ENCODE measurements around the gene KANSL1.

The KANSL1 gene

DNA sequence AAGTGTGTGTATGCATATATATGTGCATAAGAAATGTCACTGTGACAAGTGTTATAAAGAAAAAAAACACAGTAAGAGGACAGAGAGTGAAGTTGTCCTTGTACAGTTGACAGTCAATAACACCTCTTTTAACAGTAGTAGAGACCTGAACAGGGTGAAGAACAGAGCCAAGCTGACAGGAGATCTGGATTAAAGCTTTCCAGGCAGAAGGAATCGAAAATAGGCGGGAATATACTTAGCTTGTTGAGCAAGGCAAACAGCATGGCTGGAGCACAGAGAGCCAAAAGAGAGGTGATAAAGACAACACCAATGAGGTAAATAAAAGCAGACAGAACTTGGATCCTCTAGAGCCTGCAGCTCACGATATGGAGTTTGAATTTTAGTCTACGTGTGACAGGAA, 64.8 kb downstream of the KANSL1 start:
- Histone ChIP-seq H3K9ac (ENCODE audit: low read length in 5 of 5) (no peak overlapping the region), H3K27me3 (ENCODE audit: control insufficient read depth in 5 of 5, insufficient read depth in 4 of 5, low read length in 5 of 5) (no peaks in the 10 kb centered on the region), H3K4me1 (ENCODE audit: control insufficient read depth in 5 of 5, insufficient read depth in 5 of 5, low read length in 5 of 5) (peaks cover 0 to 33% (median 32%) of the 10 kb centered on the region in 5 donors), H3K4me3 (ENCODE audit: low read depth in 1 of 5, low read length in 5 of 5) (no peak overlapping the region), H3K27ac (ENCODE audit: low read depth, low read length) (no peak overlapping the region), H3K9me3 (ENCODE audit: control insufficient read depth in 5 of 5, low read length in 5 of 5) (no peaks in the 10 kb centered on the region), H3K36me3 (ENCODE audit: control insufficient read depth in 5 of 5, insufficient read depth in 5 of 5, low read length in 5 of 5) (peaks cover 0 to 2% (median 0%) of the 10 kb centered on the region in 5 donors)

DNA sequence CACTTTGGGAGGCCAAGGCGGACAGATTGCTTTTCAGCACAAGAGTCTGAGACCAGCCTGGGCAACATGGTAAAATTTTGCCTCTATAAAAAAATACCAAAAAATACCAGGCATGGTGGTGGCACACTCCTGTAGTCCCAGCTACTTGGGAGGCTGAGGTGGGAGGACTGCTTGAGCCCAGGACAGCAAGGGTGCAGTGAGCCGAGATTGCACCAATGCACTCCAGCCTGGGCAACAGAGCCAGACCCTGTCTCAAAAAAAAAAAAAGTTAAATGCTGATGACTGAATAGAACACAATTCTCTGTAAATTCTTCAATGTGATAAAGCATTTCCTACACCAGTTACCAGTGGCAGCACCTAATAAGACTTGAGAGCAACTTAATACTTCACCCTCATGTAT, 65.7 kb downstream of the KANSL1 start:
- Histone ChIP-seq H3K27me3 (ENCODE audit: control insufficient read depth in 5 of 5, insufficient read depth in 4 of 5, low read length in 5 of 5) (no peaks in the 10 kb centered on the region), H3K4me3 (ENCODE audit: low read depth in 1 of 5, low read length in 5 of 5) (no peak overlapping the region), H3K27ac (ENCODE audit: low read depth, low read length) (no peak overlapping the region), H3K9ac (ENCODE audit: low read length in 5 of 5) (no peak overlapping the region), H3K36me3 (ENCODE audit: control insufficient read depth in 5 of 5, insufficient read depth in 5 of 5, low read length in 5 of 5) (peaks cover 0 to 2% (median 0%) of the 10 kb centered on the region in 5 donors), H3K9me3 (ENCODE audit: control insufficient read depth in 5 of 5, low read length in 5 of 5) (no peaks in the 10 kb centered on the region), H3K4me1 (ENCODE audit: control insufficient read depth in 5 of 5, insufficient read depth in 5 of 5, low read length in 5 of 5) (peaks cover 0 to 34% (median 32%) of the 10 kb centered on the region in 5 donors)

- peaks cover 0 to 39% (median 34%) of the 10 kb centered on the region in 5 donors for H3K4me1 ChIP-seq (ENCODE audit: control insufficient read depth in 5 of 5, insufficient read depth in 5 of 5, low read length in 5 of 5)
- H3K27ac ChIP-seq (ENCODE audit: low read depth, low read length) = no peak overlapping the region
- H3K4me3 ChIP-seq (ENCODE audit: low read depth in 1 of 5, low read length in 5 of 5) = no peak overlapping the region
- H3K9me3 ChIP-seq (ENCODE audit: control insufficient read depth in 5 of 5, low read length in 5 of 5) = no peaks in the 10 kb centered on the region
- peaks cover 0 to 2% (median 0%) of the 10 kb centered on the region in 5 donors for H3K36me3 ChIP-seq (ENCODE audit: control insufficient read depth in 5 of 5, insufficient read depth in 5 of 5, low read length in 5 of 5)
- H3K27me3 ChIP-seq (ENCODE audit: control insufficient read depth in 5 of 5, insufficient read depth in 4 of 5, low read length in 5 of 5) = no peaks in the 10 kb centered on the region
- no peak overlapping the region for H3K9ac ChIP-seq (ENCODE audit: low read length in 5 of 5)
Observed at GRCh38 chr17:46126840-46127239, 66.4 kb downstream of the KANSL1 start.

DNA sequence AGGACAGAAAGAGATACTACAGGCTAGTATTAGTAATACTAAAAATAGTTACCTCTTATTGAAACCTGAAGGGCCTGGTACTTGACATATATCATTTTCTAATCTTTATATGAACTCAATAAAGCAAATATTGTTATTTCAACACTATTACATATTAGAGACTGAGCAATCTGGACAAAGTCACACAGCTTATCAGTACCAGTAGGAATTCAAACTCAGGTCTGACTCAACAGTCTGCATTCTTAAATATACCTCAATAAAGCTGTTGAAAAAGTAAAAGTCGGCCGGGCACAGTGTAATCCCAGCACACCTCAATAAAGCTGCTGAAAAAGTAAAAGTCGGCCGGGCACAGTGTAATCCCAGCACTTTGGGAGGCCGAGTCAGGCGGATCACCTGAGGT, 67.4 kb downstream of the KANSL1 start:
- Histone ChIP-seq H3K27ac (ENCODE audit: low read depth, low read length) (no peak overlapping the region), H3K4me3 (ENCODE audit: low read depth in 1 of 5, low read length in 5 of 5) (no peak overlapping the region), H3K36me3 (ENCODE audit: control insufficient read depth in 5 of 5, insufficient read depth in 5 of 5, low read length in 5 of 5) (peaks cover 0 to 2% (median 0%) of the 10 kb centered on the region in 5 donors), H3K9ac (ENCODE audit: low read length in 5 of 5) (no peak overlapping the region), H3K27me3 (ENCODE audit: control insufficient read depth in 5 of 5, insufficient read depth in 4 of 5, low read length in 5 of 5) (no peaks in the 10 kb centered on the region), H3K4me1 (ENCODE audit: control insufficient read depth in 5 of 5, insufficient read depth in 5 of 5, low read length in 5 of 5) (peaks cover 0 to 40% (median 35%) of the 10 kb centered on the region in 5 donors), H3K9me3 (ENCODE audit: control insufficient read depth in 5 of 5, low read length in 5 of 5) (no peaks in the 10 kb centered on the region)

- Histone ChIP-seq H3K27me3 (ENCODE audit: control insufficient read depth in 5 of 5, insufficient read depth in 4 of 5, low read length in 5 of 5) (no peaks in the 10 kb centered on the region), H3K4me3 (ENCODE audit: low read depth in 1 of 5, low read length in 5 of 5) (no peak overlapping the region), H3K9me3 (ENCODE audit: control insufficient read depth in 5 of 5, low read length in 5 of 5) (no peaks in the 10 kb centered on the region), H3K36me3 (ENCODE audit: control insufficient read depth in 5 of 5, insufficient read depth in 5 of 5, low read length in 5 of 5) (peaks cover 0 to 2% (median 0%) of the 10 kb centered on the region in 5 donors), H3K27ac (ENCODE audit: low read depth, low read length) (no peak overlapping the region), H3K4me1 (ENCODE audit: control insufficient read depth in 5 of 5, insufficient read depth in 5 of 5, low read length in 5 of 5) (peaks cover 0 to 37% (median 27%) of the 10 kb centered on the region in 5 donors), H3K9ac (ENCODE audit: low read length in 5 of 5) (no peak overlapping the region)
Observed at GRCh38 chr17:46124695-46125592, 68.3 kb downstream of the KANSL1 start.

GRCh38 chr17:46123607-46124006, 69.6 kb downstream of the KANSL1 start:
- Histone ChIP-seq H3K27me3 (ENCODE audit: control insufficient read depth in 5 of 5, insufficient read depth in 4 of 5, low read length in 5 of 5) (no peaks in the 10 kb centered on the region), H3K4me3 (ENCODE audit: low read depth in 1 of 5, low read length in 5 of 5) (no peak overlapping the region), H3K36me3 (ENCODE audit: control insufficient read depth in 5 of 5, insufficient read depth in 5 of 5, low read length in 5 of 5) (peaks cover 0 to 2% (median 0%) of the 10 kb centered on the region in 5 donors), H3K9me3 (ENCODE audit: control insufficient read depth in 5 of 5, low read length in 5 of 5) (no peaks in the 10 kb centered on the region), H3K9ac (ENCODE audit: low read length in 5 of 5) (no peak overlapping the region), H3K4me1 (ENCODE audit: control insufficient read depth in 5 of 5, insufficient read depth in 5 of 5, low read length in 5 of 5) (peaks cover 0 to 28% (median 18%) of the 10 kb centered on the region in 5 donors), H3K27ac (ENCODE audit: low read depth, low read length) (no peak overlapping the region)

DNA sequence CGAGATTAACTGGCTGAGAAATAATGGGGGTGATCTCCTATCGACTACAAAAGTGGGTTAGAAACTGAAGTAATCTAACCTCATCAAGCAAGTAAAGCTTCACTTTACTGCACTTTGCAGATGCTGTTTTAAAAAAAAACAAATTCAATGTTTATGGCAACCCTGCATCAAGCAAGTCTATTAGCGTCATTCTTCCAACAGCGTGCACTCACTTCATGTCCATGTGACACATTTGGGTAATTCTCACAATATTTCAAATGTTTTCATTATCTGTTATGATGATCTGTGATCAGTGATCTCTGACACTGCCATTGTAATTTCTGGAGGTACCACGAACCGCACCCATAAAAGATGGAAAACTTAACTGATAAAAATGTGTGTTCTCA, 70.8 kb downstream of the KANSL1 start:
- no peaks in the 10 kb centered on the region for H3K27me3 ChIP-seq (ENCODE audit: control insufficient read depth in 5 of 5, insufficient read depth in 4 of 5, low read length in 5 of 5)
- H3K4me3 ChIP-seq (ENCODE audit: low read depth in 1 of 5, low read length in 5 of 5) = no peak overlapping the region
- H3K9ac ChIP-seq (ENCODE audit: low read length in 5 of 5) = no peak overlapping the region
- no peak overlapping the region for H3K27ac ChIP-seq (ENCODE audit: low read depth, low read length)
- peaks cover 0 to 2% (median 0%) of the 10 kb centered on the region in 5 donors for H3K36me3 ChIP-seq (ENCODE audit: control insufficient read depth in 5 of 5, insufficient read depth in 5 of 5, low read length in 5 of 5)
- H3K9me3 ChIP-seq (ENCODE audit: control insufficient read depth in 5 of 5, low read length in 5 of 5) = no peaks in the 10 kb centered on the region
- peaks cover 0 to 29% (median 23%) of the 10 kb centered on the region in 5 donors for H3K4me1 ChIP-seq (ENCODE audit: control insufficient read depth in 5 of 5, insufficient read depth in 5 of 5, low read length in 5 of 5)

GRCh38 chr17:46121841-46122485, 71.3 kb downstream of the KANSL1 start:
- H3K27ac ChIP-seq (ENCODE audit: low read depth, low read length) = no peak overlapping the region
- H3K36me3 ChIP-seq (ENCODE audit: control insufficient read depth in 5 of 5, insufficient read depth in 5 of 5, low read length in 5 of 5) = peaks cover 0 to 2% (median 0%) of the 10 kb centered on the region in 5 donors
- H3K4me3 ChIP-seq (ENCODE audit: low read depth in 1 of 5, low read length in 5 of 5) = no peak overlapping the region
- peaks cover 0 to 29% (median 28%) of the 10 kb centered on the region in 5 donors for H3K4me1 ChIP-seq (ENCODE audit: control insufficient read depth in 5 of 5, insufficient read depth in 5 of 5, low read length in 5 of 5)
- no peaks in the 10 kb centered on the region for H3K27me3 ChIP-seq (ENCODE audit: control insufficient read depth in 5 of 5, insufficient read depth in 4 of 5, low read length in 5 of 5)
- H3K9ac ChIP-seq (ENCODE audit: low read length in 5 of 5) = no peak overlapping the region
- no peaks in the 10 kb centered on the region for H3K9me3 ChIP-seq (ENCODE audit: control insufficient read depth in 5 of 5, low read length in 5 of 5)

DNA sequence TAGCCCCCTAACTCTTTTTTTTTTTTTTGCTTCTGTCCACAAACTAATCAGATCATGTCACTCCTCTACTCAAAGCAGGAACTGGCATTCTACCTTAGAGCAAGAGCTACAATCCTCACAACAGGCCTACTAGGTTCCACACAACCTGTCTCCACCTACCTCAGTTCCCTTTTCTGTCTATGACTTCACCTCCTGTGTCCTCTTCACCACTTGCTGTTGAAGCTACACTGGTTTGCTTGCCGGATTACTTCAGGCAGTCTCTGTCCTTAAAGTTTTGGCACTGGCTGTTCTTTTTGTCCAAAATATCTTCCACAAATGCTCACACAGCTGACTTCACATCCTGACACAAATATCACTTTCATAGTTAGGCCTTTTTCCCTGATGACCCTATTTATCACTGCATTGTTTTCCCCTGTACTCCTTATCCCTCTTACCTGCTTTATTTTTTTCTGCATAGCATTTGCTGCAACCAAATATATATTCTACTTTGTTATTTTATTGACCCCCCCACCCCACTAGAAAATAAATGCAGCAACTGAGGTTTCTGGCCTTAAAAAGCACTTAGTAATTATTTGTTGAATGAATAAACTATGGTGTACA, 72.0 kb downstream of the KANSL1 start:
- H3K9me3 ChIP-seq (ENCODE audit: control insufficient read depth in 5 of 5, low read length in 5 of 5) = no peaks in the 10 kb centered on the region
- peaks cover 0 to 2% (median 0%) of the 10 kb centered on the region in 5 donors for H3K36me3 ChIP-seq (ENCODE audit: control insufficient read depth in 5 of 5, insufficient read depth in 5 of 5, low read length in 5 of 5)
- H3K4me1 ChIP-seq (ENCODE audit: control insufficient read depth in 5 of 5, insufficient read depth in 5 of 5, low read length in 5 of 5) = peaks cover 0 to 35% (median 32%) of the 10 kb centered on the region in 5 donors
- H3K27me3 ChIP-seq (ENCODE audit: control insufficient read depth in 5 of 5, insufficient read depth in 4 of 5, low read length in 5 of 5) = no peaks in the 10 kb centered on the region
- H3K27ac ChIP-seq (ENCODE audit: low read depth, low read length) = no peak overlapping the region
- H3K4me3 ChIP-seq (ENCODE audit: low read depth in 1 of 5, low read length in 5 of 5) = no peak overlapping the region
- peak overlapping the region in 1 of 5 donors; percentile 29 for H3K9ac ChIP-seq (ENCODE audit: low read length in 5 of 5)

DNA sequence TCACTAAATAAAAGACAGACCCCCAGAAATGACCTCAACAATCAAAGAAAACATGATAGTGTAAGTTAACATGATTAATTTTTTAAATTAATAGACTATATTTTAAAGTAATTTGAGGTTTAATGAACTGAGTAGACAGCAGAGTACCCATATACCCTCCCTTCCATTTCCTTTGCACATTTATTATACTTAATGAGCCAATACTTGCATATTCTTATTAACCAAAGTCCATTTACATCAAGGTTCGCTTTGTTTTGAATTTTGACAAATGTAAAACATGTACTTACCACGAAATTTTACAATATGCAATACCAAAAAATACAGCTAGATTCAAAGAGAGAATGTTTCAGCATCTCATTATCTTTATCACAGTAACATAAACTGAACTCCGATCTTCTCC, 72.7 kb downstream of the KANSL1 start:
- Histone ChIP-seq H3K4me3 (ENCODE audit: low read depth in 1 of 5, low read length in 5 of 5) (no peak overlapping the region), H3K27ac (ENCODE audit: low read depth, low read length) (no peak overlapping the region), H3K9me3 (ENCODE audit: control insufficient read depth in 5 of 5, low read length in 5 of 5) (no peaks in the 10 kb centered on the region), H3K27me3 (ENCODE audit: control insufficient read depth in 5 of 5, insufficient read depth in 4 of 5, low read length in 5 of 5) (no peaks in the 10 kb centered on the region), H3K4me1 (ENCODE audit: control insufficient read depth in 5 of 5, insufficient read depth in 5 of 5, low read length in 5 of 5) (peaks cover 0 to 42% (median 39%) of the 10 kb centered on the region in 5 donors), H3K9ac (ENCODE audit: low read length in 5 of 5) (no peak overlapping the region), H3K36me3 (ENCODE audit: control insufficient read depth in 5 of 5, insufficient read depth in 5 of 5, low read length in 5 of 5) (peaks cover 0 to 2% (median 0%) of the 10 kb centered on the region in 5 donors)

Data from subcutaneous abdominal adipose tissue (tissue), 5 donors.